DOHH2 (cell line): ENCODE measurements around the gene BBC3.

Experiments used
- H3F3A ChIP-seq: fragments of 200-600 bp; sonication (generic), shearing (Covaris generic); 2 replicates; pipeline ENCODE4 v1.6.0; 2016; ENCODE audit warnings: antibody characterized with exemption, mild to moderate bottlenecking; ENCODE audit not compliant: control insufficient read depth, insufficient read depth
- H3K27ac ChIP-seq: fragments of 200-600 bp; sonication (generic); 2 replicates; pipeline ENCODE4 v1.5.1; 2014; ENCODE audit warnings: low read depth, mild to moderate bottlenecking, low read length, moderate library complexity
- H3K27me3 ChIP-seq: fragments of 200-600 bp; sonication (generic); 2 replicates; pipeline ENCODE4 v1.6.1; 2014; ENCODE audit warnings: mild to moderate bottlenecking, low read length, mixed read lengths; ENCODE audit not compliant: control insufficient read depth
- H3K36me3 ChIP-seq: fragments of 200-600 bp; sonication (generic); 2 replicates; pipeline ENCODE4 v1.6.1; 2014; ENCODE audit warnings: mild to moderate bottlenecking, low read length, moderate library complexity, mixed read lengths; ENCODE audit not compliant: control insufficient read depth
- H3K4me1 ChIP-seq: fragments of 200-600 bp; sonication (generic); 2 replicates; pipeline ENCODE4 v1.6.1; 2014; ENCODE audit warnings: mild to moderate bottlenecking, low read length, mixed read lengths; ENCODE audit not compliant: control insufficient read depth
- H3K4me2 ChIP-seq: fragments of 200-600 bp; sonication (generic); 2 replicates; pipeline ENCODE4 v1.6.0; 2014; ENCODE audit warnings: mild to moderate bottlenecking, low read length, moderate library complexity
- H3K4me3 ChIP-seq: fragments of 200-600 bp; sonication (generic); 2 replicates; pipeline ENCODE4 v1.5.1; 2014; ENCODE audit warnings: mild to moderate bottlenecking, low read length, mixed read lengths
- H3K79me2 ChIP-seq: fragments of 200-600 bp; sonication (generic); 2 replicates; pipeline ENCODE4 v1.6.1; 2014; ENCODE audit warnings: mild to moderate bottlenecking, low read length, mixed read lengths; ENCODE audit not compliant: control insufficient read depth
- H3K9me2 ChIP-seq: fragments of 200-600 bp; sonication (generic); replicated peaks from 2 replicates; pipeline ENCODE4 v1.6.1; 2014; ENCODE audit warnings: mild to moderate bottlenecking, low read length, mixed read lengths; ENCODE audit not compliant: control insufficient read depth
- H3K9me3 ChIP-seq: fragments of 200-600 bp; sonication (generic); 2 replicates; pipeline ENCODE4 v1.6.1; 2014; ENCODE audit warnings: antibody characterized with exemption, low read length, mixed read lengths; ENCODE audit not compliant: control insufficient read depth, insufficient read depth
- H4K20me1 ChIP-seq: fragments of 200-600 bp; sonication (generic); 2 replicates; pipeline ENCODE4 v1.6.0; 2014; ENCODE audit warnings: low read depth, mild to moderate bottlenecking, antibody characterized with exemption, low read length, moderate library complexity; ENCODE audit not compliant: control insufficient read depth, insufficient read depth
- EZH2phosphoT487 ChIP-seq: fragments of 200-600 bp; sonication (generic); IDR thresholded peaks from 2 replicates; pipeline ENCODE4 v1.6.1; 2017; ENCODE audit warnings: borderline replicate concordance, mild to moderate bottlenecking, antibody characterized with exemption, low read length, moderate library complexity, mixed read lengths
- TF ChIP-seq, protein P1 (sequence below): fragments of 200-600 bp; sonication (generic); IDR thresholded peaks from one replicate; pipeline ENCODE4 v1.5.1; 2014; ENCODE audit warnings: antibody characterized with exemption, mild to moderate bottlenecking, low read depth, low read length; ENCODE audit not compliant: poor library complexity, severe bottlenecking

Gene BBC3

DNA sequence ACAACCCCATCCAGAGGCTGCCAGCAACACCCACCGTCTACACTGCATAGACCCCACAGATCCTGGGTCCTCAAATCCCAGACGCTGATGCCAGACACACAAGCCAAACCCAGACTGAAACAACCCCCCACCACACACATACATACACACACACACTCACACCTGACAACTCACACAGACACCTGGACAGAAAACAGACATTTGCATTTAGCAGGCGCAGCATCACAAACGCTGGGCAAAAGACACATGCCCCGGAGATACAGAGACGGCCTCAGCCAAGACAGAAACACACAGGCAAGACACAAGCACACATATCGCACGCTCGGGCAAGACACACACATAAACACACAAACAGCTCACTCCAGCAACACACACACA lies 1.3 kb downstream of the BBC3 start:
- Histone ChIP-seq H3K79me2 (peaks cover 5% of the 10 kb centered on the region; the same call in 1 of the 2 replicates), H3K36me3 (peaks cover 10% of the 10 kb centered on the region), H3K9me2 (no peaks in the 10 kb centered on the region), H3K27me3 (peaks cover 7% of the 10 kb centered on the region), H3K4me3 (peak overlapping the region; percentile 79), H3K4me2 (peak overlapping the region; percentile 99), H3K27ac (peak overlapping the region; percentile 95), H4K20me1 (no peaks in the 10 kb centered on the region), H3K9me3 (no peaks in the 10 kb centered on the region), H3F3A (peaks cover 32% of the 10 kb centered on the region), H3K4me1 (peaks cover 64% of the 10 kb centered on the region)
- TF ChIP-seq, protein P1, sequence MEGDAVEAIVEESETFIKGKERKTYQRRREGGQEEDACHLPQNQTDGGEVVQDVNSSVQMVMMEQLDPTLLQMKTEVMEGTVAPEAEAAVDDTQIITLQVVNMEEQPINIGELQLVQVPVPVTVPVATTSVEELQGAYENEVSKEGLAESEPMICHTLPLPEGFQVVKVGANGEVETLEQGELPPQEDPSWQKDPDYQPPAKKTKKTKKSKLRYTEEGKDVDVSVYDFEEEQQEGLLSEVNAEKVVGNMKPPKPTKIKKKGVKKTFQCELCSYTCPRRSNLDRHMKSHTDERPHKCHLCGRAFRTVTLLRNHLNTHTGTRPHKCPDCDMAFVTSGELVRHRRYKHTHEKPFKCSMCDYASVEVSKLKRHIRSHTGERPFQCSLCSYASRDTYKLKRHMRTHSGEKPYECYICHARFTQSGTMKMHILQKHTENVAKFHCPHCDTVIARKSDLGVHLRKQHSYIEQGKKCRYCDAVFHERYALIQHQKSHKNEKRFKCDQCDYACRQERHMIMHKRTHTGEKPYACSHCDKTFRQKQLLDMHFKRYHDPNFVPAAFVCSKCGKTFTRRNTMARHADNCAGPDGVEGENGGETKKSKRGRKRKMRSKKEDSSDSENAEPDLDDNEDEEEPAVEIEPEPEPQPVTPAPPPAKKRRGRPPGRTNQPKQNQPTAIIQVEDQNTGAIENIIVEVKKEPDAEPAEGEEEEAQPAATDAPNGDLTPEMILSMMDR = no peak
- TF ChIP-seq EZH2phosphoT487 = no peak

DNA sequence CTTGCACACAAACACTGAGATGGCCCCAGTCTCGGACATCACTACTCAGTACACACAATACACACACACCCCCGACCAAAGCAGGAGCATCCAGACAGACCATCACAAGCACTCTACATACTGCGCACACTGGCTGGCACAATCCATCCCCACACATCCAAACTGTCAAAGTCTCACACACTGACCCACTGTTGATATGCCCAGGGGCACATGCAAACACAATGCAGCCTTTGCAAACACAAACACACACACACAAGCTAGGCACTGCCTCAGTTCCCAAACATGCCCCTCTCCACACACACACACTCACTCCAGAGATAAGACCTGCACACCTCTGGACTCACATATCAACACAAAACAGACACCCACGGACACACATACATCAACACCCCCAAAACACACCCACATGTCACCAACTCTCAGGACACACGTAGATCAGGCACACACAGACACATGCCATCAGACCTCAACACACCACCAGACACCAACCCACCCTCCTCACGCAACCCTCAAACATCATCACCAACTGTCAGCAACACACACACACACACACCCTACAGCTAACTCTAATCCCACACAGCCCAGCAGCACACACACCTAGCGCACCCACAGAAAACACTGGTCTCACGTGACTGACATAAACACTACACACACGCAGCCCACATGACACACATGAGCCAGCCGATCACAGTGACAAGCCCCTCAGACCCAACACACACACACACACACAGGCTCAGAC lies 1.9 kb downstream of the BBC3 start:
- H3K4me1 ChIP-seq = peaks cover 64% of the 10 kb centered on the region
- no peaks in the 10 kb centered on the region for H3K9me2 ChIP-seq
- peak overlapping the region; percentile 79 for H3K4me3 ChIP-seq
- H3K4me2 ChIP-seq = peak overlapping the region; percentile 99
- TF ChIP-seq, protein P1 = no peak
- TF ChIP-seq EZH2phosphoT487 = no peak
- H3K36me3 ChIP-seq = peaks cover 10% of the 10 kb centered on the region
- peak overlapping the region; percentile 95 for H3K27ac ChIP-seq
- H3K27me3 ChIP-seq = peaks cover 7% of the 10 kb centered on the region
- H3K9me3 ChIP-seq = no peaks in the 10 kb centered on the region
- no peaks in the 10 kb centered on the region for H4K20me1 ChIP-seq
- H3F3A ChIP-seq = peaks cover 32% of the 10 kb centered on the region
- H3K79me2 ChIP-seq = peaks cover 5% of the 10 kb centered on the region; the same call in 1 of the 2 replicates

DNA sequence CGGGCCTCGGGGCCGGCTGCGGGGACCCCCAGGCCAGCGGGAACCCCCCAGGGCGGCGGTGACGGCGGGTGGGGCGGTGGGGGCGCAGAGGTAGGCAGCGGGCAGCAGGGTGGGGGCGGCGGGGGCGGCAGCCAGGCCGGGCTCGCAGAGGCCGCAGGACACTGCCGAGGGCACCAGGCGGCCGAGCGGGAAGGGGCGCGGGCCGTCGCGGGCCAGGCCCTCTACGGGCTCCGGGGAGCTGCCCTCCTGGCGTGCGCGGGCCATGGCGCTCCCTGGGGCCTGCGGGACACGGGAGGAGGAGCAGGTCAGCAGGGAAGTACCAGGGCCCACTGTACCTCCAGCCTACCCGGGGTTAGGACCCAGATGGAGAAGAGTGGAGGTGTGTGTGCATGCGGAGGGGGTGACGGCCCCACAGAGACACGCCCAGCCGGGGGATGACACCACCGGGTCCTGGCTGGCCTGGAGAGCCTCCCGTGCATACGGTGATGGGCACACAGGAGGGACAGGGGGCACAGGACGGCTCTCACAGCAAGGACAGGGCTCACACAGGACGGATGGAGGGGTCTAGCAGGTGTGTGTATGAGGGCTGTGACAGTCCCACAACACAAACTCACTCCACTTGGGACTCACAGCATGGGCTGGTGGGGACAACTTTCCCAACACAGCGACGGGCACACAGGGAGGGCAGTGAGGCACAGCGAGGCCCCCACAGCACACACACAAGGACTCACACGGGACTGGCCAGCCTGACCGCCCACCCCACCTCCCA lies 2.6 kb downstream of the BBC3 start:
- peaks cover 64% of the 10 kb centered on the region for H3K4me1 ChIP-seq
- H3K27ac ChIP-seq = peak overlapping the region; percentile 95
- peak overlapping the region; percentile 99 for H3K4me2 ChIP-seq
- H3K27me3 ChIP-seq = peaks cover 7% of the 10 kb centered on the region
- H3K79me2 ChIP-seq = peaks cover 5% of the 10 kb centered on the region; the same call in 1 of the 2 replicates
- no peaks in the 10 kb centered on the region for H3K9me2 ChIP-seq
- H3K4me3 ChIP-seq = peak overlapping the region; percentile 79
- TF ChIP-seq EZH2phosphoT487 = no peak
- TF ChIP-seq, protein P1 = no peak
- H3K9me3 ChIP-seq = no peaks in the 10 kb centered on the region
- H3F3A ChIP-seq = peaks cover 32% of the 10 kb centered on the region
- no peaks in the 10 kb centered on the region for H4K20me1 ChIP-seq
- peaks cover 10% of the 10 kb centered on the region for H3K36me3 ChIP-seq
